K562 (cell line): ENCODE results near the gene ILKAP. TPM values are rescaled to one million over a fixed set of nuclear protein-coding genes. Genes with fewer than 3 reads are reported as not detected.

Experiments
- ATAC-seq: fragments of 200-7000 bp; cut with Tn5 transposase; 3 replicates; pipeline ENCODE4 v1.9.1; 2020; ENCODE audit warnings: moderate library complexity
- BruUV-seq: library from RNA; stranded (reverse); fragments of 400-500 nt; replicated peaks from 2 replicates; lab custom pipeline; 2021; lab: Mats Ljungman, UMichigan
- CTCF ChIA-PET: fragments of 300-600 bp; formaldehyde crosslinking; extraction: SDS; loops from one replicate; lab custom pipeline; 2021; ENCODE audit warnings: low intra/inter-chr PET ratio; lab: Yijun Ruan, JAX
- POLR2A ChIA-PET: fragments of 300-600, 350-650 bp; sonication (Branson Sonifier 250); formaldehyde crosslinking; extraction: SDS; loops from one replicate; lab custom pipeline; 2021; ENCODE audit warnings: antibody characterized with exemption, inconsistent platforms; lab: Yijun Ruan, JAX
- DNase-seq, 4 experiments: peaks; one replicate each; pipeline versions ENCODE4 v3.0.0 to v3.0.0-alpha.2; 2011 to 2018; ENCODE audit warnings: low spot score in 3 of 4, mixed read lengths in 3 of 4; ENCODE audit errors: extremely low read depth in 1 of 4
- FAIRE-seq: peaks from 2 replicates; lab custom pipeline; 2011; peaks lifted over from hg19 to GRCh38; lab: Jason Lieb, UNC
- H2AFZ ChIP-seq: 2 replicates; pipeline ENCODE4 v1.6.0; 2011; ENCODE audit warnings: low read depth, low read length, control low read depth, inconsistent platforms
- H3K27ac ChIP-seq: fragments of 200-600 bp; 3 replicates; pipeline ENCODE4 v1.8.0; 2011; ENCODE audit warnings: low read depth, mild to moderate bottlenecking, control low read depth, inconsistent platforms, low read length, moderate library complexity, mixed read lengths; ENCODE audit errors: extremely low read depth
- H3K27me3 ChIP-seq, 2 experiments: fragments of 300-600 bp in 1 of 2; 2 replicates in 1 of 2; 3 replicates in 1 of 2; pipeline versions ENCODE4 v1.6.0 to v1.8.0; 2011; ENCODE audit warnings: inconsistent platforms in 2 of 2, low read length in 2 of 2, mild to moderate bottlenecking in 1 of 2, mixed read lengths in 1 of 2, moderate library complexity in 1 of 2; ENCODE audit not compliant: control insufficient read depth in 2 of 2, insufficient read depth in 2 of 2
- H3K36me3 ChIP-seq: fragments of 300-600 bp; 3 replicates; pipeline ENCODE4 v1.8.0; 2011; ENCODE audit warnings: mild to moderate bottlenecking, low read length, inconsistent platforms; ENCODE audit not compliant: control insufficient read depth, insufficient read depth
- H3K4me1 ChIP-seq, 2 experiments: fragments of 200-600 bp in 1 of 2; replicated peaks in 1 of 2; 2 replicates in 1 of 2; 3 replicates in 1 of 2; pipeline versions ENCODE4 v1.5.1 to v1.8.0; 2011; ENCODE audit warnings: inconsistent platforms in 2 of 2, low read length in 2 of 2, mild to moderate bottlenecking in 1 of 2, mixed read lengths in 1 of 2, moderate library complexity in 1 of 2; ENCODE audit not compliant: control insufficient read depth in 2 of 2, insufficient read depth in 2 of 2
- H3K4me2 ChIP-seq: 2 replicates; pipeline ENCODE4 v1.6.1; 2011; ENCODE audit warnings: low read length, control low read depth, inconsistent platforms, mixed read lengths; ENCODE audit not compliant: insufficient read depth
- H3K4me3 ChIP-seq: fragments of 200-600 bp; sonication (generic), shearing (Covaris generic); 2 replicates; pipeline ENCODE4 v1.5.1; 2016; ENCODE audit warnings: control low read depth, inconsistent platforms
- H3K79me2 ChIP-seq: fragments of 200-600 bp; 3 replicates; pipeline ENCODE4 v1.8.0; 2011; ENCODE audit warnings: low read length, inconsistent platforms; ENCODE audit not compliant: control insufficient read depth, insufficient read depth
- H3K9ac ChIP-seq, 2 experiments: 2 replicates each; pipeline versions ENCODE4 v1.6.0 to v1.6.1; 2011; ENCODE audit warnings: low read depth in 2 of 2, low read length in 2 of 2, control low read depth in 1 of 2, inconsistent platforms in 1 of 2, mild to moderate bottlenecking in 1 of 2, mixed read lengths in 1 of 2; ENCODE audit not compliant: insufficient read depth in 1 of 2
- H3K9me1 ChIP-seq: one replicate; pipeline ENCODE4 v1.6.0; 2011; ENCODE audit warnings: inconsistent platforms, mild to moderate bottlenecking, low read length, moderate library complexity; ENCODE audit not compliant: control insufficient read depth, insufficient read depth
- H3K9me3 ChIP-seq: replicated peaks from 2 replicates; pipeline ENCODE4 v1.5.1; 2011; ENCODE audit warnings: low read depth, low read length, inconsistent platforms; ENCODE audit not compliant: control insufficient read depth, insufficient read depth
- H4K20me1 ChIP-seq: replicated peaks from 2 replicates; pipeline ENCODE4 v1.6.1; 2011; ENCODE audit warnings: low read length, inconsistent platforms, mixed read lengths; ENCODE audit not compliant: control insufficient read depth, insufficient read depth
- CBFA2T3 ChIP-seq: fragments of 450-650 bp; IDR thresholded peaks from 2 replicates; pipeline ENCODE4 v1.6.1; 2017
- CCNT2 ChIP-seq: IDR thresholded peaks from 2 replicates; pipeline ENCODE4 v1.6.1; 2011; ENCODE audit warnings: borderline replicate concordance, low read depth, mild to moderate bottlenecking, moderate library complexity, mixed read lengths, low read length; ENCODE audit not compliant: insufficient read length; ENCODE audit errors: extremely low read depth
- CEBPZ ChIP-seq: fragments of 150-350 bp; IDR thresholded peaks from 2 replicates; pipeline ENCODE4 v1.6.1; 2014; ENCODE audit warnings: low read depth, mild to moderate bottlenecking, low read length, borderline replicate concordance
- NR2F6 ChIP-seq: fragments of 450-650 bp; formaldehyde crosslinking; IDR thresholded peaks from 2 replicates; pipeline ENCODE4 v1.4.0; 2020; ENCODE audit warnings: mild to moderate bottlenecking
- PTBP1 ChIP-seq: fragments of 200-400 bp; formaldehyde crosslinking; IDR thresholded peaks from 2 replicates; pipeline ENCODE4 v1.6.1; 2017; ENCODE audit warnings: low read depth, low read length
- RNF2 ChIP-seq: sonication (generic); IDR thresholded peaks from 2 replicates; pipeline ENCODE4 v1.6.1; 2016
- TCF7 ChIP-seq: sonication (generic); IDR thresholded peaks from 2 replicates; pipeline ENCODE4 v1.6.1; 2016; ENCODE audit warnings: antibody characterized with exemption, borderline replicate concordance
- ZMIZ1 ChIP-seq, 2 experiments: fragments of 150-350 bp in 1 of 2; IDR thresholded peaks; 2 replicates each; pipeline ENCODE4 v1.6.1; 2012 to 2016; ENCODE audit warnings: low read depth in 2 of 2, low read length in 2 of 2, mild to moderate bottlenecking in 1 of 2, moderate library complexity in 1 of 2
- ZNF436 ChIP-seq: fragments of 250-450, 450-650 bp; sonication (Bioruptor Pico); formaldehyde crosslinking; IDR thresholded peaks from 2 replicates; pipeline ENCODE4 v1.7.0; 2020; ENCODE audit warnings: mild to moderate bottlenecking
- WGBS: fragments of 100-300 bp; shearing (Covaris generic); methylation state at CpG from one replicate; pipeline ENCODE4 v1.1.6; 2016; ENCODE audit warnings: low coverage, mixed read lengths; ENCODE audit not compliant: insufficient coverage; ENCODE audit errors: missing lambda C conversion rate; 5-methylcytosine and 5-hydroxymethylcytosine counted together
- in situ Hi-C: fragments of 300-500 bp; cut with MboI; formaldehyde crosslinking; loops from 4 replicates; pipeline ENCODE4 v1.15.0; 2018; ENCODE audit warnings: inconsistent platforms, mixed read lengths
- intact Hi-C: fragments of 100-400 bp; cut with micrococcal nuclease; formaldehyde crosslinking; loops from 2 replicates; pipeline ENCODE4 v1.14.2; 2022
- polyA plus RNA-seq, 8 experiments: library from polyadenylated mRNA; depleted of rRNA in 4 of 8; stranded (reverse) in 5 of 8; unstranded in 3 of 8; fragments of >200 nt; fragmentation: Nextera tagmentation in 2 of 8; fragmentation: Illumina TruSeq in 1 of 8; extraction: Ambion mirVana in 2 of 8; extraction: Trizol in 1 of 8; gene quantifications; 2 replicates each; pipeline versions ENCODE4 v1.2.1 to v1.2.3, GENCODE V29; 2011 to 2014; ENCODE audit warnings: inconsistent platforms in 1 of 8, missing spikeins in 1 of 8
- total RNA-seq, 7 experiments: library from RNA; depleted of rRNA in 6 of 7; stranded (reverse); fragments of >200 nt in 6 of 7; fragmentation: Illumina TruSeq in 2 of 7; extraction: Trizol in 2 of 7; gene quantifications; 2 replicates each; pipeline versions ENCODE4 v1.2.1 to v1.2.3, GENCODE V29; 2011 to 2021; ENCODE audit warnings: low replicate concordance in 1 of 7

ILKAP gene
- total and polyA plus RNA-seq, 9 of the 15 experiments (the other 6 are each of a cell fraction or from before 2014, with no cell fraction given): 3.1 to 43.9 (median 20.7) TPM

- Histone ChIP-seq H3K4me2 (no peak overlapping the region), H3K27me3 (no peaks in the 10 kb centered on the region), H3K79me2 (no peaks in the 10 kb centered on the region), H4K20me1 (no peaks in the 10 kb centered on the region), H3K4me1 (no peaks in the 10 kb centered on the region; a peak in 1 of 5 replicates), H3K36me3 (peaks cover 29% of the 10 kb centered on the region; the same call in 2 of the 3 replicates), H3K9ac (peak overlapping the region in 1 of 2 experiments; percentile 35; a peak in 1 of 4 replicates), H3K4me3 (no peak overlapping the region), H2AFZ (no peak overlapping the region), H3K27ac (no peak overlapping the region), H3K9me3 (no peaks in the 10 kb centered on the region), H3K9me1 (no peaks in the 10 kb centered on the region)
- 95% methylated on average over 4 of the region's 12 CpGs for WGBS
- POLR2A ChIA-PET: no interaction called here
- intact Hi-C loops: no loop called here
- CTCF ChIA-PET: no interaction called here
- BruUV-seq: no TSS peak
- ATAC-seq (no peak), FAIRE-seq (no peak), DNase-seq (no peak)
- in situ Hi-C loops: loop anchor here (25.0 kb wide), 1 partner anchor 389 kb away; the partner anchor contains the start of gene RAMP1
- TF ChIP-seq CBFA2T3: no peak
- no peak for TF ChIP-seq CEBPZ
- TF ChIP-seq ZNF436 (CRISPR knock-in tag): no peak
- no peak for TF ChIP-seq ZMIZ1 (IDR thresholded peaks at IDR 0.05; ENCODE audit: low read depth in 2 of 2, low read length in 2 of 2)
- TF ChIP-seq RNF2: no peak
- no peak for TF ChIP-seq CCNT2
- TF ChIP-seq TCF7: no peak
- TF ChIP-seq NR2F6 (CRISPR knock-in tag): no peak
- no peak for TF ChIP-seq PTBP1
These were observed 47.8 kb upstream of the ILKAP start for GRCh38 chr2:238251331-238251730.
